Esophagus muscularis mucosa (tissue), 4 donors: ENCODE measurements around the gene TBC1D14. TPM values are rescaled to one million over a fixed set of nuclear protein-coding genes. Genes with fewer than 3 reads are reported as not detected.

Experiments used
- DNase-seq: peaks from one replicate; pipeline ENCODE4 v3.0.0-alpha.2; 2017; ENCODE audit errors: extremely low spot score
- H3K27ac ChIP-seq, 4 donors: fragments of 200-600 bp; sonication (generic); replicated peaks in 1 of 4; 1 replicate in 3 of 4; 2 replicates in 1 of 4; pipeline ENCODE4 v1.5.1; 2016 to 2019; ENCODE audit warnings: mild to moderate bottlenecking in 1 of 4
- H3K27me3 ChIP-seq, 4 donors: fragments of 200-600 bp; sonication (generic); one replicate each; pipeline versions ENCODE4 v1.5.1 to v1.6.0; 2016 to 2019
- H3K36me3 ChIP-seq, 4 donors: fragments of 200-600 bp; sonication (generic); one replicate each; pipeline ENCODE4 v1.5.1; 2016 to 2019
- H3K4me1 ChIP-seq, 4 donors: fragments of 200-600 bp; sonication (generic); one replicate each; pipeline ENCODE4 v1.5.1; 2016 to 2019
- H3K4me3 ChIP-seq, 4 donors: fragments of 200-600 bp; sonication (generic); 1 replicate in 2 of 4; 2 replicates in 2 of 4; pipeline ENCODE4 v1.5.1; 2016 to 2019; ENCODE audit warnings: mild to moderate bottlenecking in 4 of 4, moderate library complexity in 1 of 4
- H3K9me3 ChIP-seq, 4 donors: fragments of 200-600 bp; sonication (generic); 1 replicate in 3 of 4; 2 replicates in 1 of 4; pipeline ENCODE4 v1.5.1; 2016 to 2019
- CTCF ChIP-seq, 3 experiments: fragments of 200-600 bp in 2 of 3; fragments of 450-650 bp in 1 of 3; sonication (generic) in 2 of 3; IDR thresholded peaks; one replicate each; pipeline ENCODE4 v1.5.1; 2017 to 2019; ENCODE audit warnings: antibody characterized with exemption in 3 of 3, mild to moderate bottlenecking in 2 of 3, moderate library complexity in 1 of 3
- EP300 ChIP-seq: sonication (generic); formaldehyde crosslinking; IDR thresholded peaks from one replicate; pipeline ENCODE4 v1.6.1; 2017; ENCODE audit warnings: antibody characterized with exemption
- POLR2A ChIP-seq: fragments of 450-650 bp; IDR thresholded peaks from one replicate; pipeline ENCODE4 v1.6.1; 2017; ENCODE audit warnings: antibody characterized with exemption, moderate library complexity, mild to moderate bottlenecking, low read depth
- POLR2AphosphoS5 ChIP-seq, 2 donors: sonication (generic); formaldehyde crosslinking; IDR thresholded peaks; one replicate each; pipeline ENCODE4 v1.6.1; 2017; ENCODE audit warnings: antibody characterized with exemption in 2 of 2
- WGBS: methylation state at CpG from one replicate; pipeline ENCODE4 v1.1.5; 2018; 5-methylcytosine and 5-hydroxymethylcytosine counted together
- intact Hi-C: fragments of 100-400 bp; cut with DNase I; formaldehyde crosslinking; loops from one replicate; pipeline ENCODE4 v1.15.1; 2023
- total RNA-seq, 4 donors: library from RNA; depleted of rRNA; stranded (reverse); fragments of >200 nt; gene quantifications; one replicate each; pipeline versions ENCODE4 v1.1.0 to v1.2.1, GENCODE V29; 2016

The TBC1D14 gene
- total RNA-seq, 4 donors from 2014 or later = 37.0 to 49.4 (median 44.2) TPM

GRCh38 chr4:6959261-6959660, 49.6 kb downstream of the TBC1D14 start:
- TF ChIP-seq EP300 (no peak), POLR2AphosphoS5 (IDR thresholded peaks at IDR 0.05) (no peak), CTCF (IDR thresholded peaks at IDR 0.05) (no peak), POLR2A (no peak)
- no peak overlapping the region for H3K27ac ChIP-seq

GRCh38 chr4:6960154-6960553, 50.5 kb downstream of the TBC1D14 start:
- Histone ChIP-seq H3K27ac (no peak overlapping the region), H3K4me3 (no peak overlapping the region), H3K36me3 (peaks cover 0 to 3% (median 0%) of the 10 kb centered on the region in 4 donors), H3K4me1 (peaks cover 5 to 47% (median 19%) of the 10 kb centered on the region in 4 donors), H3K9me3 (no peaks in the 10 kb centered on the region), H3K27me3 (no peaks in the 10 kb centered on the region)
- intact Hi-C loops = no loop called here
- 96% methylated on average over 4 of the region's 4 CpGs for WGBS
- TF ChIP-seq CTCF (IDR thresholded peaks at IDR 0.05) (no peak), EP300 (no peak), POLR2AphosphoS5 (IDR thresholded peaks at IDR 0.05) (no peak), POLR2A (no peak)
- no peak for DNase-seq

More at GRCh38 chr4:6959261-6959660, 49.6 kb downstream of the TBC1D14 start:
- 91% methylated on average over 5 of the region's 5 CpGs for WGBS
- Histone ChIP-seq H3K4me1 (peaks cover 5 to 48% (median 20%) of the 10 kb centered on the region in 4 donors), H3K4me3 (no peak overlapping the region), H3K27me3 (no peaks in the 10 kb centered on the region), H3K9me3 (no peaks in the 10 kb centered on the region), H3K36me3 (peaks cover 0 to 3% (median 0%) of the 10 kb centered on the region in 4 donors)
- intact Hi-C loops = no loop called here
- no peak for DNase-seq

- Histone ChIP-seq H3K36me3 (peaks cover 0 to 3% (median 0%) of the 10 kb centered on the region in 4 donors), H3K27me3 (no peaks in the 10 kb centered on the region), H3K4me1 (peaks cover 5 to 47% (median 19%) of the 10 kb centered on the region in 4 donors), H3K9me3 (no peaks in the 10 kb centered on the region), H3K27ac (no peak overlapping the region), H3K4me3 (no peak overlapping the region)
- intact Hi-C loops = no loop called here
- TF ChIP-seq POLR2AphosphoS5 (IDR thresholded peaks at IDR 0.05) (no peak), POLR2A (no peak), CTCF (IDR thresholded peaks at IDR 0.05) (no peak), EP300 (no peak)
- WGBS = 94% methylated on average over 17 of the region's 20 CpGs
- DNase-seq = no peak
Observed at GRCh38 chr4:6960628-6961412, 51.2 kb downstream of the TBC1D14 start.

GRCh38 chr4:6961496-6962210, 52.0 kb downstream of the TBC1D14 start:
- Histone ChIP-seq H3K9me3 (no peaks in the 10 kb centered on the region), H3K4me1 (peaks cover 5 to 40% (median 17%) of the 10 kb centered on the region in 4 donors), H3K4me3 (no peak overlapping the region), H3K27me3 (no peaks in the 10 kb centered on the region), H3K36me3 (peaks cover 0 to 3% (median 0%) of the 10 kb centered on the region in 4 donors), H3K27ac (no peak overlapping the region)
- WGBS = 94% methylated on average over 18 of the region's 20 CpGs
- DNase-seq = peak; percentile 45
- intact Hi-C loops = no loop called here
- TF ChIP-seq CTCF (IDR thresholded peaks at IDR 0.05) (no peak), POLR2AphosphoS5 (IDR thresholded peaks at IDR 0.05) (no peak), EP300 (no peak), POLR2A (no peak)
